DMS53 (cell line): ENCODE measurements around the gene KCNJ18.
"Not testable (repeated sequence)": the region's sequence is repeated elsewhere in the genome, so short reads cannot be mapped to it uniquely, and the experiment has no call there.

ENCODE experiments used
- DNase-seq: peaks from one replicate; lab custom pipeline; 2025; lab: John Stamatoyannopoulos, UW

KCNJ18 gene

GRCh38 chr17:21691883-21692703 is at the start of gene KCNJ18:
Gene KCNJ18 (plus strand): TSS chr17:21692523. CDS start chr17:21702787, 10,264 bp downstream.
- DNase-seq: not testable (repeated sequence)

- DNase-seq: not testable (repeated sequence)
These were observed 44.2 kb upstream of the KCNJ18 start for GRCh38 chr17:21648125-21648524.

- not testable (repeated sequence) for DNase-seq
These were observed 42.3 kb upstream of the KCNJ18 start for GRCh38 chr17:21650043-21650442.

GRCh38 chr17:21652049-21652448 is 40.3 kb upstream of the KCNJ18 start:
- not testable (repeated sequence) for DNase-seq

- not testable (repeated sequence) for DNase-seq
These were observed 39.1 kb upstream of the KCNJ18 start for GRCh38 chr17:21653211-21653610.

GRCh38 chr17:21656518-21657309 is 35.6 kb upstream of the KCNJ18 start:
- DNase-seq: not testable (repeated sequence)

GRCh38 chr17:21659635-21660034 is 32.7 kb upstream of the KCNJ18 start:
- DNase-seq: not testable (repeated sequence)

- not testable (repeated sequence) for DNase-seq
These were observed 30.9 kb upstream of the KCNJ18 start for GRCh38 chr17:21661455-21661854.

- not testable (repeated sequence) for DNase-seq
These were observed 29.2 kb upstream of the KCNJ18 start for GRCh38 chr17:21663166-21663565.

- DNase-seq: not testable (repeated sequence)
These were observed 28.5 kb upstream of the KCNJ18 start for GRCh38 chr17:21663614-21664474.

- not testable (repeated sequence) for DNase-seq
These were observed 27.2 kb upstream of the KCNJ18 start for GRCh38 chr17:21665171-21665570.

GRCh38 chr17:21665935-21666493 is 26.3 kb upstream of the KCNJ18 start:
- DNase-seq: not testable (repeated sequence)

- not testable (repeated sequence) for DNase-seq
These were observed 25.5 kb upstream of the KCNJ18 start for GRCh38 chr17:21666711-21667412.

GRCh38 chr17:21667413-21668117 is 24.8 kb upstream of the KCNJ18 start:
- DNase-seq: not testable (repeated sequence)

GRCh38 chr17:21668118-21668488 is 24.2 kb upstream of the KCNJ18 start:
- DNase-seq: not testable (repeated sequence)

- not testable (repeated sequence) for DNase-seq
These were observed 23.4 kb upstream of the KCNJ18 start for GRCh38 chr17:21668746-21669508.

- not testable (repeated sequence) for DNase-seq
These were observed 22.5 kb upstream of the KCNJ18 start for GRCh38 chr17:21669616-21670360.

- not testable (repeated sequence) for DNase-seq
These were observed 21.8 kb upstream of the KCNJ18 start for GRCh38 chr17:21670361-21671155.
